Tibial artery (tissue), 4 donors: ENCODE data around the gene XYLT2.
"Not testable (repeated sequence)": the region's sequence is repeated elsewhere in the genome, so short reads cannot be mapped to it uniquely, and the experiment has no call there.

Experiments
- DNase-seq, 2 donors: peaks; one replicate each; pipeline ENCODE4 v3.0.0-alpha.2; 2019
- H3K27ac ChIP-seq, 2 donors: fragments of 200-600 bp; sonication (generic) in 1 of 2; 1 replicate in 1 of 2; 2 replicates in 1 of 2; pipeline ENCODE4 v1.5.1; 2018 to 2019; ENCODE audit warnings: mild to moderate bottlenecking in 1 of 2
- H3K27me3 ChIP-seq, 2 donors: fragments of 200-600 bp; sonication (generic) in 1 of 2; one replicate each; pipeline versions ENCODE4 v1.5.1 to v1.6.0; 2016 to 2019
- H3K36me3 ChIP-seq, 3 donors: fragments of 200-600 bp; sonication (generic) in 2 of 3; one replicate each; pipeline ENCODE4 v1.5.1; 2016 to 2019; ENCODE audit warnings: mild to moderate bottlenecking in 2 of 3
- H3K4me1 ChIP-seq, 4 donors: fragments of 200-600 bp; sonication (generic) in 2 of 4; 1 replicate in 3 of 4; 2 replicates in 1 of 4; pipeline ENCODE4 v1.5.1; 2016 to 2019
- H3K4me3 ChIP-seq, 2 donors: fragments of 200-600 bp; sonication (generic) in 1 of 2; 1 replicate in 1 of 2; 2 replicates in 1 of 2; pipeline ENCODE4 v1.5.1; 2018 to 2019; ENCODE audit warnings: mild to moderate bottlenecking in 2 of 2
- H3K9me3 ChIP-seq, 3 donors: fragments of 200-600 bp; sonication (generic) in 1 of 3; one replicate each; pipeline ENCODE4 v1.5.1; 2016 to 2019
- CTCF ChIP-seq, 2 experiments: fragments of 200-600 bp in 1 of 2; fragments of 450-650 bp in 1 of 2; IDR thresholded peaks; one replicate each; pipeline ENCODE4 v1.5.1; 2017 to 2019; ENCODE audit warnings: antibody characterized with exemption in 2 of 2, mild to moderate bottlenecking in 1 of 2, moderate library complexity in 1 of 2
- intact Hi-C: fragments of 100-400 bp; cut with DNase I; formaldehyde crosslinking; loops from one replicate; pipeline ENCODE4 v1.15.0; 2023; ENCODE audit warnings: low total_unique reads

Gene XYLT2

GRCh38 chr17:50314456-50315011 lies 31.4 kb upstream of the XYLT2 start:
- intact Hi-C loops: no loop called here
- Histone ChIP-seq H3K4me3 (no peak overlapping the region), H3K27ac (no peak overlapping the region), H3K27me3 (peaks cover 0 to 19% of the 10 kb centered on the region in 2 donors), H3K36me3 (no peaks in the 10 kb centered on the region), H3K4me1 (no peaks in the 10 kb centered on the region), H3K9me3 (no peaks in the 10 kb centered on the region)
- no peak for DNase-seq
- no peak for TF ChIP-seq CTCF (IDR thresholded peaks at IDR 0.05)

DNA sequence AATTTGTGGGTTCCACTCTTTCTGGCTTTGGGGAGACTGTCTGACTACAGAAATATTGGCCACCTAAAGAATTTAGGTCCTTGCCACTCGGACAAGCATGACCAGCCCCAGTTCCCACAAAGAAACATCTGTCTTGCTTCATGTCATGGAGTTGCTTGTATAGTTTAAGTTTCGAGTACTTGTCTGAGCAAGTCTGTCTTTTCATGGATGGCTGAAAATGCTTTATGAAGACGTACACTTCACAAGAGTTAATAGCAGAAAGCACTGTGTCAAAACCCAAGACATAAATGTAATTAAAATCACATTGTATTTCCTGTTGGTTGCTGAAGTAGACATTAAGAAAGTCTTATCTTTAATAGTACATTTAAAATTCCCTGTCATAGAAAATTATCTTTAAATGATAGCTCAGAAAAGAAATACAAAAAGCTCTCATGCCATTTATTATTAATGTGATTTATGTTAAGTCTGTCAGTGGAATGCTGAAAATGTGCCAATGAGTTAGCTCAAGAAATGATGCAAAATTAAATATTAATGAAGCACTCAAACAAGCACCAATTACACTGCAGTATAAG lies 29.8 kb upstream of the XYLT2 start:
- Histone ChIP-seq H3K4me1 (no peaks in the 10 kb centered on the region), H3K27me3 (peaks cover 0 to 13% of the 10 kb centered on the region in 2 donors), H3K9me3 (no peaks in the 10 kb centered on the region), H3K27ac (no peak overlapping the region), H3K36me3 (no peaks in the 10 kb centered on the region), H3K4me3 (no peak overlapping the region)
- no peak for TF ChIP-seq CTCF (IDR thresholded peaks at IDR 0.05)
- intact Hi-C loops: no loop called here
- peak in 1 of 2 donors; percentile 3 for DNase-seq

DNA sequence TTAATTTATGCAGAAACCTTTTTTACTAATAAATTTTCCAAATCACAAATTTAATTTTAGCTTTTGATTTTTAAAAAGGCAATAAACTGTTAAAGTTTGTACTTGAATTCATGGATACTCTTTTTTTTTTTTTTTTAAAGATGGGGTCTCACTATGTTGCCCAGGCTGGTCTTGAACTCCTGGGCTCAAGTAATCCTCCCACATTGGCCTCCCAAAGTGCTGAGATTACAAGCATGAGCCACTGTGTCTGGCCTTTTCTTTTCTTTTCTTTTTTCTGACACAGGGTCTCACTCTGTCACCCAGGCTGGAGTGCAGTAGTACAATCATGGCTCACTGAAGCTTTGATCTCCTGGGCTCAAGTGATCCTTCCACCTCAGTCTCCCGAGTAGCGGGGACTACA lies 29.3 kb upstream of the XYLT2 start:
- H3K4me1 ChIP-seq, intact Hi-C loops, H3K27me3 ChIP-seq, H3K27ac ChIP-seq, H3K4me3 ChIP-seq, H3K36me3 ChIP-seq, DNase-seq, H3K9me3 ChIP-seq: not testable (repeated sequence)

GRCh38 chr17:50317121-50317520 lies 28.8 kb upstream of the XYLT2 start:
- peaks cover 0 to 4% of the 10 kb centered on the region in 2 donors for H3K27me3 ChIP-seq
- H3K9me3 ChIP-seq: no peaks in the 10 kb centered on the region
- H3K4me1 ChIP-seq: no peaks in the 10 kb centered on the region
- TF ChIP-seq CTCF (IDR thresholded peaks at IDR 0.05): no peak
- H3K27ac ChIP-seq: no peak overlapping the region
- no peaks in the 10 kb centered on the region for H3K36me3 ChIP-seq
- no peak overlapping the region for H3K4me3 ChIP-seq
- peak in 1 of 2 donors; percentile 11 for DNase-seq
- intact Hi-C loops: no loop called here

DNA sequence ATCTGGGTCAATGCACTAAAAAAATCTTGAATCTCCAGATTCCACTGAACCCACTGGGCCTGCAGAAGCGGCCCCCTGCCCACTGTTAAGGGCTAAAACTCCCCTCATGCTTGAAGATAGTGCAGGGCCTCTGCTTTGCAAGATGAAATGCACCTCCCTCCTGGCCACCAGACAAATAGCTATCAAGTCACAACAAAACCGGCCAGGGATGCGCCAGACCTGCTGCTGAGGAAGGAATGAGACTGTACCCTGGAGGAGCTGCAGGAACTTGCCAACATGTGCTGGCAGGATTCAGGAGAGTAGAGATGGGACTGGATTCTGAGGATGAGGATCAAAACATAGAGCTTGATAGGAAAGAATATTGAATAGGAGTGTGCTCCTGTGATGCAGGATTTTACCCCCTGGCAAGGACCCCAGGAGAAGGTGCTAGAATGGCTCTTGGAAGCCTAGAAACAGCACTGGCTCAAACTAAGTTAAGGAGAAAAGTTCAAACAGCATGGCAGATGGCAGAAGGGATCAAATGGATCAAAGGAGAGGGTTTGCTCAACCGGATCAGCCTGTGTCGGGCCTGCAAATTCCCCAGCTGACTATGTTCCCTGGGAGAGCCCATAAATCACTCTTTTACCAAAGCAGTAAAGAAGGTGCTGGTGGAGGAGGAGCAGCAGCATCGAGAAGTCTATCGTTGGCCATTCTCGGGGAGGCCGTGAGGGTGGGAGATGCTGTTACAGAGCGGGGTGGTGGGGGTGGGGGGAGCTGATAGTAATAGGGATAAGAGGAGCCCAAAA lies 27.2 kb upstream of the XYLT2 start:
- no peak for TF ChIP-seq CTCF (IDR thresholded peaks at IDR 0.05)
- intact Hi-C loops: no loop called here

GRCh38 chr17:50319306-50320004 lies 26.5 kb upstream of the XYLT2 start:
- Histone ChIP-seq H3K27ac (no peak overlapping the region), H3K4me3 (no peak overlapping the region), H3K36me3 (no peaks in the 10 kb centered on the region), H3K9me3 (no peaks in the 10 kb centered on the region), H3K4me1 (no peaks in the 10 kb centered on the region), H3K27me3 (no peaks in the 10 kb centered on the region)
- intact Hi-C loops: no loop called here
- no peak for TF ChIP-seq CTCF (IDR thresholded peaks at IDR 0.05)
- no peak for DNase-seq

More for the DNA sequence above, 27.2 kb upstream of the XYLT2 start:
- Histone ChIP-seq H3K4me1 (no peaks in the 10 kb centered on the region), H3K27ac (no peak overlapping the region), H3K9me3 (no peaks in the 10 kb centered on the region), H3K4me3 (no peak overlapping the region), H3K27me3 (no peaks in the 10 kb centered on the region), H3K36me3 (no peaks in the 10 kb centered on the region)
- DNase-seq: peak in 1 of 2 donors; percentile 1
